ENCODE measurements around the gene TPBG.
"Not testable (repeated sequence)": the region's sequence is repeated elsewhere in the genome, so short reads cannot be mapped to it uniquely, and the experiment has no call there.

TPBG gene

GRCh38 chr6:82385102-82385501 lies 21.5 kb downstream of the TPBG start:
- Histone ChIP-seq H3K27me3 (ENCODE audit: control insufficient read depth in 3 of 3, insufficient read depth in 3 of 3, low read depth in 1 of 3, low read length in 3 of 3) (no peaks in the 10 kb centered on the region), H4K8ac (ENCODE audit: low read depth, low read length) (no peak overlapping the region), H3K36me3 (replicated peaks in 1 of 2; ENCODE audit: control insufficient read depth in 2 of 2, insufficient read depth in 2 of 2, low read length in 2 of 2) (no peaks in the 10 kb centered on the region), H3K27ac (replicated peaks; ENCODE audit: low read length) (no peak overlapping the region), H2AK5ac (ENCODE audit: low read depth, low read length) (no peak overlapping the region), H3K9ac (ENCODE audit: low read depth, low read length, poor library complexity) (no peak overlapping the region), H2BK12ac (ENCODE audit: low read length) (no peak overlapping the region), H3K23ac (ENCODE audit: low read depth, low read length, poor library complexity) (no peak overlapping the region), H3K4me1 (ENCODE audit: control insufficient read depth in 2 of 2, insufficient read depth in 1 of 2, low read depth in 1 of 2, low read length in 2 of 2) (peaks cover 0 to 4% of the 10 kb centered on the region in 2 donors), H3K4ac (ENCODE audit: low read length) (no peak overlapping the region), H3K4me2 (ENCODE audit: insufficient read depth, low read length, poor library complexity, severe bottlenecking) (no peak overlapping the region), H3K18ac (ENCODE audit: low read length) (no peak overlapping the region), H2BK120ac (ENCODE audit: low read depth, low read length) (no peak overlapping the region), H4K91ac (ENCODE audit: low read depth, low read length, poor library complexity) (no peak overlapping the region), H3K79me1 (ENCODE audit: low read depth, low read length) (no peaks in the 10 kb centered on the region), H3K9me3 (replicated peaks in 1 of 2; ENCODE audit: control insufficient read depth in 2 of 2, insufficient read depth in 1 of 2, low read depth in 1 of 2, low read length in 2 of 2) (no peaks in the 10 kb centered on the region), H3K14ac (ENCODE audit: low read length) (no peak overlapping the region), H3K4me3 (ENCODE audit: low read length in 2 of 2) (no peak overlapping the region), H2BK15ac (ENCODE audit: low read length) (no peak overlapping the region), H2BK5ac (ENCODE audit: low read length) (no peak overlapping the region), H2AFZ (ENCODE audit: low read length) (no peak overlapping the region)
- WGBS, 2 donors (ENCODE audit: extremely low coverage in 2 of 2, insufficient read length in 2 of 2, insufficient replicate concordance in 1 of 2) = no CpG with 5 or more reads among the region's 3 CpGs
- DNase-seq (ENCODE audit: low spot score) = no peak

GRCh38 chr6:82385546-82385945 lies 21.9 kb downstream of the TPBG start:
- H3K23ac ChIP-seq (ENCODE audit: low read depth, low read length, poor library complexity) = no peak overlapping the region
- H3K27me3 ChIP-seq (ENCODE audit: control insufficient read depth in 3 of 3, insufficient read depth in 3 of 3, low read depth in 1 of 3, low read length in 3 of 3) = no peaks in the 10 kb centered on the region
- no peak overlapping the region for H2BK5ac ChIP-seq (ENCODE audit: low read length)
- no peak overlapping the region for H3K4me2 ChIP-seq (ENCODE audit: insufficient read depth, low read length, poor library complexity, severe bottlenecking)
- DNase-seq (ENCODE audit: low spot score) = no peak
- no peak overlapping the region for H2BK15ac ChIP-seq (ENCODE audit: low read length)
- no peak overlapping the region for H2AK5ac ChIP-seq (ENCODE audit: low read depth, low read length)
- no peak overlapping the region for H3K14ac ChIP-seq (ENCODE audit: low read length)
- no peak overlapping the region for H3K27ac ChIP-seq (replicated peaks; ENCODE audit: low read length)
- H3K18ac ChIP-seq (ENCODE audit: low read length) = no peak overlapping the region
- H3K79me1 ChIP-seq (ENCODE audit: low read depth, low read length) = no peaks in the 10 kb centered on the region
- H3K4me1 ChIP-seq (ENCODE audit: control insufficient read depth in 2 of 2, insufficient read depth in 1 of 2, low read depth in 1 of 2, low read length in 2 of 2) = peaks cover 0 to 4% of the 10 kb centered on the region in 2 donors
- H2BK120ac ChIP-seq (ENCODE audit: low read depth, low read length) = no peak overlapping the region
- no peak overlapping the region for H2AFZ ChIP-seq (ENCODE audit: low read length)
- H4K91ac ChIP-seq (ENCODE audit: low read depth, low read length, poor library complexity) = no peak overlapping the region
- no peak overlapping the region for H2BK12ac ChIP-seq (ENCODE audit: low read length)
- WGBS, 2 donors (ENCODE audit: extremely low coverage in 2 of 2, insufficient read length in 2 of 2, insufficient replicate concordance in 1 of 2) = no CpG with 5 or more reads among the region's 2 CpGs
- H3K4ac ChIP-seq (ENCODE audit: low read length) = no peak overlapping the region
- no peak overlapping the region for H3K4me3 ChIP-seq (ENCODE audit: low read length in 2 of 2)
- H3K9me3 ChIP-seq (replicated peaks in 1 of 2; ENCODE audit: control insufficient read depth in 2 of 2, insufficient read depth in 1 of 2, low read depth in 1 of 2, low read length in 2 of 2) = no peaks in the 10 kb centered on the region
- no peak overlapping the region for H4K8ac ChIP-seq (ENCODE audit: low read depth, low read length)
- no peaks in the 10 kb centered on the region for H3K36me3 ChIP-seq (replicated peaks in 1 of 2; ENCODE audit: control insufficient read depth in 2 of 2, insufficient read depth in 2 of 2, low read length in 2 of 2)
- no peak overlapping the region for H3K9ac ChIP-seq (ENCODE audit: low read depth, low read length, poor library complexity)

GRCh38 chr6:82385961-82386360 lies 22.3 kb downstream of the TPBG start:
- no CpG with 5 or more reads among the region's 2 CpGs for WGBS, 2 donors (ENCODE audit: extremely low coverage in 2 of 2, insufficient read length in 2 of 2, insufficient replicate concordance in 1 of 2)
- DNase-seq (ENCODE audit: low spot score) = no peak

GRCh38 chr6:82394770-82395169 lies 31.2 kb downstream of the TPBG start:
- no CpG with 5 or more reads among the region's 15 CpGs for WGBS, 2 donors (ENCODE audit: extremely low coverage in 2 of 2, insufficient read length in 2 of 2, insufficient replicate concordance in 1 of 2)
- H2BK15ac ChIP-seq (ENCODE audit: low read length); H2AFZ ChIP-seq (ENCODE audit: low read length); H3K9ac ChIP-seq (ENCODE audit: low read depth, low read length, poor library complexity); H2AK5ac ChIP-seq (ENCODE audit: low read depth, low read length); H3K79me1 ChIP-seq (ENCODE audit: low read depth, low read length); H3K4me2 ChIP-seq (ENCODE audit: insufficient read depth, low read length, poor library complexity, severe bottlenecking); H3K23ac ChIP-seq (ENCODE audit: low read depth, low read length, poor library complexity); H3K27me3 ChIP-seq (ENCODE audit: control insufficient read depth in 3 of 3, insufficient read depth in 3 of 3, low read depth in 1 of 3, low read length in 3 of 3); H2BK5ac ChIP-seq (ENCODE audit: low read length); H4K91ac ChIP-seq (ENCODE audit: low read depth, low read length, poor library complexity); DNase-seq (ENCODE audit: low spot score); H4K8ac ChIP-seq (ENCODE audit: low read depth, low read length); H3K4me3 ChIP-seq (ENCODE audit: low read length in 2 of 2); H3K4me1 ChIP-seq (ENCODE audit: control insufficient read depth in 2 of 2, insufficient read depth in 1 of 2, low read depth in 1 of 2, low read length in 2 of 2); H3K36me3 ChIP-seq (replicated peaks in 1 of 2; ENCODE audit: control insufficient read depth in 2 of 2, insufficient read depth in 2 of 2, low read length in 2 of 2); H3K9me3 ChIP-seq (replicated peaks in 1 of 2; ENCODE audit: control insufficient read depth in 2 of 2, insufficient read depth in 1 of 2, low read depth in 1 of 2, low read length in 2 of 2); H3K18ac ChIP-seq (ENCODE audit: low read length); H3K14ac ChIP-seq (ENCODE audit: low read length); H3K4ac ChIP-seq (ENCODE audit: low read length); H2BK120ac ChIP-seq (ENCODE audit: low read depth, low read length); H2BK12ac ChIP-seq (ENCODE audit: low read length); H3K27ac ChIP-seq (replicated peaks; ENCODE audit: low read length): not testable (repeated sequence)

More at GRCh38 chr6:82385961-82386360, 22.3 kb downstream of the TPBG start:
- Histone ChIP-seq H3K18ac (ENCODE audit: low read length) (no peak overlapping the region), H3K4me1 (ENCODE audit: control insufficient read depth in 2 of 2, insufficient read depth in 1 of 2, low read depth in 1 of 2, low read length in 2 of 2) (peaks cover 0 to 1% of the 10 kb centered on the region in 2 donors), H4K91ac (ENCODE audit: low read depth, low read length, poor library complexity) (no peak overlapping the region), H2BK15ac (ENCODE audit: low read length) (no peak overlapping the region), H2BK120ac (ENCODE audit: low read depth, low read length) (no peak overlapping the region), H3K14ac (ENCODE audit: low read length) (no peak overlapping the region), H3K27me3 (ENCODE audit: control insufficient read depth in 3 of 3, insufficient read depth in 3 of 3, low read depth in 1 of 3, low read length in 3 of 3) (no peaks in the 10 kb centered on the region), H3K4ac (ENCODE audit: low read length) (no peak overlapping the region), H3K36me3 (replicated peaks in 1 of 2; ENCODE audit: control insufficient read depth in 2 of 2, insufficient read depth in 2 of 2, low read length in 2 of 2) (no peaks in the 10 kb centered on the region), H3K23ac (ENCODE audit: low read depth, low read length, poor library complexity) (no peak overlapping the region), H2BK5ac (ENCODE audit: low read length) (no peak overlapping the region), H3K9me3 (replicated peaks in 1 of 2; ENCODE audit: control insufficient read depth in 2 of 2, insufficient read depth in 1 of 2, low read depth in 1 of 2, low read length in 2 of 2) (no peaks in the 10 kb centered on the region), H2BK12ac (ENCODE audit: low read length) (no peak overlapping the region), H3K4me2 (ENCODE audit: insufficient read depth, low read length, poor library complexity, severe bottlenecking) (no peak overlapping the region), H4K8ac (ENCODE audit: low read depth, low read length) (no peak overlapping the region), H3K27ac (replicated peaks; ENCODE audit: low read length) (no peak overlapping the region), H3K9ac (ENCODE audit: low read depth, low read length, poor library complexity) (no peak overlapping the region), H2AK5ac (ENCODE audit: low read depth, low read length) (no peak overlapping the region), H2AFZ (ENCODE audit: low read length) (no peak overlapping the region), H3K79me1 (ENCODE audit: low read depth, low read length) (no peaks in the 10 kb centered on the region), H3K4me3 (ENCODE audit: low read length in 2 of 2) (no peak overlapping the region)

All from neuronal stem cell (in vitro differentiated cells).